ENCODE measurements around the gene VPS35. TPM values are rescaled to one million over a fixed set of nuclear protein-coding genes. Genes with fewer than 3 reads are reported as not detected.

Gene VPS35
- total RNA-seq, 2 experiments from 2014 or later = 74.7 to 75.7 TPM

Other genes starting within 250 kb of the VPS35 start
- gene SHCBP1, start 67.8 kb downstream of the VPS35 start, total RNA-seq = 10 to 100 TPM; 29.2 to 33.0 TPM
- gene ORC6, start 481 bp upstream of the VPS35 start, total RNA-seq = 10 to 100 TPM; 28.3 to 32.6 TPM
- gene MYLK3, start 59.2 kb upstream of the VPS35 start, total RNA-seq = under 1 TPM in 1 of 2 experiments, not detected in 1; 0.61 TPM
- gene C16orf87, start 142.0 kb upstream of the VPS35 start, total RNA-seq = 1 to 10 TPM; 8.8 to 9.5 TPM
- 1 to 10 TPM; 4.8 to 6.3 TPM for gene GPT2, start 195.2 kb upstream of the VPS35 start, total RNA-seq